Activated naive CD8-positive, alpha-beta T cell treated with anti-CD3 and anti-CD28 coated beads, Interleukin-2, amount 50 U/mL, for 16 hours (primary cell): Measurements from ENCODE around the gene CROCC.

Experiments used
- DNase-seq: peaks from one replicate; pipeline ENCODE4 v3.0.0-alpha.2; 2020; ENCODE audit warnings: low read depth, low spot score

CROCC gene

GRCh38 chr1:16983649-16984048 is 61.9 kb downstream of the CROCC start:
- DNase-seq = no peak

GRCh38 chr1:16984717-16985116 is 63.0 kb downstream of the CROCC start:
- no peak for DNase-seq

GRCh38 chr1:16986113-16986512 is 64.4 kb downstream of the CROCC start:
- no peak for DNase-seq

- DNase-seq = no peak
Observed at GRCh38 chr1:16986560-16986959, 64.8 kb downstream of the CROCC start.

- no peak for DNase-seq
Observed at GRCh38 chr1:16986962-16987361, 65.2 kb downstream of the CROCC start.

GRCh38 chr1:16988210-16988609 is 66.5 kb downstream of the CROCC start:
- no peak for DNase-seq

GRCh38 chr1:16989676-16990391 is 68.1 kb downstream of the CROCC start:
- no peak for DNase-seq

GRCh38 chr1:16991571-16991970 is 69.8 kb downstream of the CROCC start:
- DNase-seq = no peak

GRCh38 chr1:16992102-16992501 is 70.4 kb downstream of the CROCC start:
- DNase-seq = no peak

GRCh38 chr1:16992675-16993074 is 70.9 kb downstream of the CROCC start:
- DNase-seq = no peak

- no peak for DNase-seq
Observed at GRCh38 chr1:16993521-16994038, 71.8 kb downstream of the CROCC start.

GRCh38 chr1:16996845-16997244 is 75.1 kb downstream of the CROCC start:
- no peak for DNase-seq

GRCh38 chr1:16998589-16998988 is 76.9 kb downstream of the CROCC start:
- DNase-seq = no peak

- DNase-seq = no peak
Observed at GRCh38 chr1:16999863-17000262, 78.1 kb downstream of the CROCC start.

GRCh38 chr1:17001760-17002523 is 80.2 kb downstream of the CROCC start:
- no peak for DNase-seq

GRCh38 chr1:17002524-17002902 is 80.8 kb downstream of the CROCC start:
- DNase-seq = no peak

GRCh38 chr1:17004466-17005364 is 83.0 kb downstream of the CROCC start:
- DNase-seq = no peak

- no peak for DNase-seq
Observed at GRCh38 chr1:17005365-17005740, 83.6 kb downstream of the CROCC start.

- no peak for DNase-seq
Observed at GRCh38 chr1:17007121-17007520, 85.4 kb downstream of the CROCC start.

GRCh38 chr1:17008208-17008855 is 86.6 kb downstream of the CROCC start:
- no peak for DNase-seq

- no peak for DNase-seq
Observed at GRCh38 chr1:17009706-17010105, 88.0 kb downstream of the CROCC start.

GRCh38 chr1:17011092-17011438 is 89.3 kb downstream of the CROCC start:
- DNase-seq = no peak
